Measurements from ENCODE around the gene DPEP3.
A peak's percentile ranks its signal among the peaks of the same experiment; 100 is the strongest.
"Not testable (repeated sequence)": the region's sequence is repeated elsewhere in the genome, so short reads cannot be mapped to it uniquely, and the experiment has no call there.

DPEP3 gene

GRCh38 chr16:67943619-67944504 is 36.4 kb downstream of the DPEP3 start, which contains the start of gene LCAT:
Gene LCAT, minus strand, starts transcription at chr16:67944120. Its CDS starts 19 bp downstream, at chr16:67944101.
- no peak for DNase-seq

DNA sequence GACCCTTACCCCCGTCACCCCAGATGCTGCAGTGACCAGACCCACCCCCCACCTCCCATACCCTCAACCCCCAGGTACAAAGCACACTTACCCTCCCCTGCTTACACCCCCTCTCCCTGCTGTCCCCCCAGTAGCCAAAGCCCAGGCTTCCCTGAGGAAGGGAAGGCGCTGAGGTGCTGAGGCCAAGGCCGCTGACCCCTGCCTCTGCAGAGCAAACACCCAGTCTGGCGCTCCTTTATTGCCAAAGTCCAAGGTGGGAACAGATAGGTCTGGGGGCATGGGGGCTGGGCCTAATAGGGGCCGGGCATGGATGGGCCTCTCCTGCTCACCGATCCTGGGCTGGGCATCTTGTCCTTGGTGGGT is 37.1 kb downstream of the DPEP3 start:
- no peak for DNase-seq

- DNase-seq = no peak
Observed at GRCh38 chr16:67942510-67943255, 37.6 kb downstream of the DPEP3 start.

DNA sequence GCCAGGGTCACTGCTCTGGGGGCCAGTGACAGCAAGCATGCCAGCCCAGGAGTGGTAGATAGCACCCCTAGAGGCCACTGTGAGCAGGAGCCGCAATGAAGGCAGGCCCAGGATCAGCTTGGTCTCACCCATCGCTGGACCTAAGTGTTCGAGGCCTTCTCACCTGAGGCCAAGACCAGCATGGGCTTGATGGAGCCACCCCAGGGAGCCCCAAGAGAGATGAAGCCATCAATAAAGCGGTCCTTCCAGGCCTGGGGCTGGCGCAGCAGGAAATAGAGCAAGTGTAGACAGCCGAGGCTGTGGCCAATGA is 38.1 kb downstream of the DPEP3 start:
- peak; percentile 11 for DNase-seq

- DNase-seq = no peak
Observed at GRCh38 chr16:67941469-67942199, 38.7 kb downstream of the DPEP3 start.

- DNase-seq = no peak
Observed at GRCh38 chr16:67940446-67941089, 39.7 kb downstream of the DPEP3 start.

- no peak for DNase-seq
Observed at GRCh38 chr16:67939507-67940445, 40.5 kb downstream of the DPEP3 start.

- DNase-seq = not testable (repeated sequence)
Observed at GRCh38 chr16:67937713-67938112, 42.6 kb downstream of the DPEP3 start.

GRCh38 chr16:67936880-67937605 is 43.3 kb downstream of the DPEP3 start:
- peak; percentile 40 for DNase-seq

- peak; percentile 42 for DNase-seq
Observed at GRCh38 chr16:67936124-67936879, 44.0 kb downstream of the DPEP3 start, which contains the start of gene PSMB10. Gene PSMB10, minus strand, starts transcription at chr16:67936850. Its CDS starts 101 bp downstream, at chr16:67936749.

- peak; percentile 96 for DNase-seq
Observed at GRCh38 chr16:67935402-67936123, 44.7 kb downstream of the DPEP3 start.

DNA sequence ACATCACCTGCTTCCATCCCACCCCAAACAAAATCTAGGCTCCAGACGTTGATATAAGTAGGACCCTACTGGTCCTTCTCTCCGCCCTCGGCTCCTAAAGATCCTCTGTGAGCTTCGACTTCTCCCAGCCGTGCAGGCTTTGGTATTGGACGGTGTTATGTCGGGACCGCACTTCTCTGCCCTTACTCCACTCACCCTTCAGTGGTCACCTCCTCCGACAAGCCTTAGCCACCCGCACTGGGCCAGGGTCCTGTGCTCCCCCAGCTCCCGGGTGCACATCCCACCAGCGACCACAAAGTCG is 45.2 kb downstream of the DPEP3 start:
- DNase-seq = no peak

GRCh38 chr16:67934306-67935100 is 45.8 kb downstream of the DPEP3 start:
- no peak for DNase-seq

GRCh38 chr16:67933805-67934204 is 46.5 kb downstream of the DPEP3 start:
- no peak for DNase-seq

DNA sequence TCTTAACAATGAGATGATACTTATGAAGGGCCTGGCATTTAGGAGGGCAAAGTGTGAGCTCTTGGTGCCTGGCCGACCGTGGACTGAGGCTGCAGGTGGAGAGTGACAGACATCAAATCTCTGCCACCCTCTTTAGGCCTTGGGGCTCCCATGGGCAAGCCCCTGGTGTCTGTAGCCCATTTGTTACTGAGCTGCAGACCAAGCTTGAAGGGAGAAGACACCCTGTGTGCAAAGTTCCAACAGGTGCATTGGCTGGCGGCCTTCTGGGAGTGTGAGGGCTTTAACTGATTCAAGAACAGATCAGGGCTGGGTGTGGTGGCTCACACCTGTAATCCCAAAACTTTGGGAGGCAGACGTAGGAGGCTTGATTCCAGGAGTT is 47.8 kb downstream of the DPEP3 start:
- no peak for DNase-seq

GRCh38 chr16:67931712-67932461 is 48.4 kb downstream of the DPEP3 start, which contains the start of gene CTRL:
Gene CTRL, minus strand, starts transcription at chr16:67931862. Its CDS starts 10 bp downstream, at chr16:67931852.
- no peak for DNase-seq

- no peak for DNase-seq
Observed at GRCh38 chr16:67930678-67931211, 49.6 kb downstream of the DPEP3 start.

GRCh38 chr16:67930191-67930590 is 50.1 kb downstream of the DPEP3 start:
- DNase-seq = no peak

All from kidney glomerular epithelial cell (primary cell).